IMR-90 (cell line): ENCODE data around the gene PCDHA5. TPM values are rescaled to one million over a fixed set of nuclear protein-coding genes. Genes with fewer than 3 reads are reported as not detected.

Source experiments
- ATAC-seq: fragments of 200-7000 bp; cut with Tn5 transposase; 2 replicates; pipeline ENCODE4 v1.9.1; 2020; ENCODE audit warnings: low read depth, mild to moderate bottlenecking, moderate library complexity
- BruUV-seq: library from RNA; stranded (reverse); fragments of 400-500 nt; replicated peaks from 2 replicates; lab custom pipeline; 2021; lab: Mats Ljungman, UMichigan
- CTCF ChIA-PET: fragments of 300-600 bp; formaldehyde crosslinking; extraction: SDS; loops from one replicate; lab custom pipeline; 2021; ENCODE audit warnings: antibody characterized with exemption; lab: Yijun Ruan, JAX
- POLR2A ChIA-PET: fragments of 300-600 bp; sonication (Branson Sonifier 250); formaldehyde crosslinking; loops from one replicate; lab custom pipeline; 2022; ENCODE audit warnings: antibody characterized with exemption; ENCODE audit not compliant: unreplicated experiment; lab: Charles Lee
- DNase-seq: peaks from one replicate; pipeline ENCODE4 v3.0.0; 2013
- H2AFZ ChIP-seq: replicated peaks from 2 replicates; pipeline ENCODE3; 2013; ENCODE audit warnings: low read length, mild to moderate bottlenecking; ENCODE audit not compliant: poor library complexity
- H2AK5ac ChIP-seq: 2 replicates; pipeline ENCODE4 v1.6.1; 2013; ENCODE audit warnings: low read depth, low read length, inconsistent platforms
- H2AK9ac ChIP-seq: replicated peaks from 2 replicates; pipeline ENCODE3; 2013; ENCODE audit warnings: mild to moderate bottlenecking, low read depth, low read length, moderate library complexity; ENCODE audit not compliant: poor library complexity
- H2BK120ac ChIP-seq: 2 replicates; pipeline ENCODE4 v1.6.1; 2013; ENCODE audit warnings: low read depth, low read length, inconsistent platforms
- H2BK15ac ChIP-seq: 3 replicates; pipeline ENCODE4 v1.6.1; 2013; ENCODE audit warnings: low read depth, low read length, inconsistent platforms
- H2BK20ac ChIP-seq: 2 replicates; pipeline ENCODE4 v1.6.1; 2013; ENCODE audit warnings: low read depth, mild to moderate bottlenecking, inconsistent platforms, low read length, moderate library complexity
- H2BK5ac ChIP-seq: 2 replicates; pipeline ENCODE4 v1.6.1; 2013; ENCODE audit warnings: mild to moderate bottlenecking, low read depth, low read length, inconsistent platforms; ENCODE audit not compliant: poor library complexity, severe bottlenecking
- H3K14ac ChIP-seq: replicated peaks from 2 replicates; pipeline ENCODE4 v1.6.1; 2013; ENCODE audit warnings: low read depth, low read length, inconsistent platforms
- H3K18ac ChIP-seq: 2 replicates; pipeline ENCODE4 v1.6.1; 2013; ENCODE audit warnings: low read depth, low read length, control low read depth
- H3K23ac ChIP-seq: 2 replicates; pipeline ENCODE4 v1.6.1; 2013; ENCODE audit warnings: low read depth, low read length, inconsistent platforms
- H3K27ac ChIP-seq: 2 replicates; pipeline ENCODE4 v1.5.1; 2013; ENCODE audit warnings: mild to moderate bottlenecking, control low read depth, low read length; ENCODE audit not compliant: insufficient read depth
- H3K27me3 ChIP-seq: 2 replicates; pipeline ENCODE4 v1.6.1; 2013; ENCODE audit warnings: low read length; ENCODE audit not compliant: control insufficient read depth, insufficient read depth
- H3K36me3 ChIP-seq: 2 replicates; pipeline ENCODE4 v1.6.1; 2013; ENCODE audit warnings: low read length, mixed read lengths; ENCODE audit not compliant: control insufficient read depth, insufficient read depth
- H3K4ac ChIP-seq: 2 replicates; pipeline ENCODE4 v1.6.1; 2013; ENCODE audit warnings: low read depth, low read length, inconsistent platforms
- H3K4me1 ChIP-seq: 2 replicates; pipeline ENCODE4 v1.6.1; 2013; ENCODE audit warnings: low read length, mixed read lengths; ENCODE audit not compliant: control insufficient read depth, insufficient read depth
- H3K4me2 ChIP-seq: 2 replicates; pipeline ENCODE4 v1.6.1; 2013; ENCODE audit warnings: low read depth, mild to moderate bottlenecking, control low read depth, low read length, moderate library complexity
- H3K4me3 ChIP-seq: 2 replicates; pipeline ENCODE4 v1.5.1; 2013; ENCODE audit warnings: low read depth, mild to moderate bottlenecking, control low read depth, low read length, moderate library complexity; ENCODE audit not compliant: insufficient read depth
- H3K56ac ChIP-seq: 2 replicates; pipeline ENCODE4 v1.6.1; 2013; ENCODE audit warnings: low read length, inconsistent platforms; ENCODE audit not compliant: insufficient read depth; ENCODE audit errors: extremely low read depth
- H3K79me1 ChIP-seq, 2 experiments: 2 replicates each; pipeline ENCODE4 v1.6.1; 2013; ENCODE audit warnings: low read length in 2 of 2, inconsistent platforms in 1 of 2, low read depth in 1 of 2
- H3K9ac ChIP-seq: 2 replicates; pipeline ENCODE4 v1.6.1; 2013; ENCODE audit warnings: low read depth, low read length, control low read depth
- H3K9me1 ChIP-seq: 2 replicates; pipeline ENCODE4 v1.6.1; 2013; ENCODE audit warnings: low read length, inconsistent platforms; ENCODE audit not compliant: insufficient read depth
- H3K9me3 ChIP-seq: 2 replicates; pipeline ENCODE4 v1.6.1; 2013; ENCODE audit warnings: low read length; ENCODE audit not compliant: control insufficient read depth, insufficient read depth
- H4K20me1 ChIP-seq: 2 replicates; pipeline ENCODE4 v1.6.1; 2013; ENCODE audit warnings: low read length, inconsistent platforms; ENCODE audit not compliant: insufficient read depth
- H4K5ac ChIP-seq: 2 replicates; pipeline ENCODE4 v1.6.1; 2013; ENCODE audit warnings: mild to moderate bottlenecking, low read depth, low read length, control low read depth
- H4K8ac ChIP-seq, 2 experiments: 2 replicates each; pipeline ENCODE4 v1.6.1; 2013; ENCODE audit warnings: low read depth in 2 of 2, low read length in 2 of 2, control low read depth in 1 of 2, inconsistent platforms in 1 of 2
- H4K91ac ChIP-seq: 2 replicates; pipeline ENCODE4 v1.6.1; 2013; ENCODE audit warnings: low read depth, low read length, inconsistent platforms; ENCODE audit not compliant: insufficient read depth
- BHLHE40 ChIP-seq: fragments of 150-350 bp; IDR thresholded peaks from 2 replicates; pipeline ENCODE4 v1.6.1; 2016; ENCODE audit warnings: mild to moderate bottlenecking, low read depth, low read length
- CEBPB ChIP-seq: IDR thresholded peaks from 2 replicates; pipeline ENCODE4 v1.6.1; 2012; ENCODE audit warnings: low read depth, low read length, improper control_type of control experiment
- CHD1 ChIP-seq: IDR thresholded peaks from 2 replicates; pipeline ENCODE4 v1.6.1; 2012; ENCODE audit warnings: low read depth, low read length, improper control_type of control experiment
- CTCF ChIP-seq: conservative IDR thresholded peaks from 2 replicates; pipeline ENCODE4 v1.5.1; 2012; ENCODE audit warnings: mild to moderate bottlenecking, low read depth, low read length, improper control_type of control experiment
- FOS ChIP-seq: fragments of 150-350 bp; IDR thresholded peaks from 2 replicates; pipeline ENCODE4 v1.6.1; 2016; ENCODE audit warnings: low read depth, low read length
- MAFK ChIP-seq: IDR thresholded peaks from 2 replicates; pipeline ENCODE4 v1.6.1; 2012; ENCODE audit warnings: low read depth, low read length, improper control_type of control experiment
- MAZ ChIP-seq: IDR thresholded peaks from 2 replicates; pipeline ENCODE4 v1.6.1; 2012; ENCODE audit warnings: low read depth, mild to moderate bottlenecking, low read length, improper control_type of control experiment, moderate library complexity, borderline replicate concordance
- MXI1 ChIP-seq: IDR thresholded peaks from 2 replicates; pipeline ENCODE4 v1.6.1; 2012; ENCODE audit warnings: low read depth, mild to moderate bottlenecking, low read length, moderate library complexity, borderline replicate concordance
- NFE2L2 ChIP-seq: fragments of 150-350 bp; IDR thresholded peaks from 2 replicates; pipeline ENCODE4 v1.6.1; 2016; ENCODE audit warnings: low read depth, mild to moderate bottlenecking, low read length
- POLR2A ChIP-seq: IDR thresholded peaks from 2 replicates; pipeline ENCODE4 v1.6.1; 2012; ENCODE audit warnings: mild to moderate bottlenecking, low read depth, low read length
- RAD21 ChIP-seq: IDR thresholded peaks from 2 replicates; pipeline ENCODE4 v1.6.1; 2012; ENCODE audit warnings: low read length, improper control_type of control experiment
- RCOR1 ChIP-seq: IDR thresholded peaks from 2 replicates; pipeline ENCODE4 v1.6.1; 2012; ENCODE audit warnings: mild to moderate bottlenecking, low read length, improper control_type of control experiment; ENCODE audit not compliant: insufficient replicate concordance
- RFX5 ChIP-seq: IDR thresholded peaks from 2 replicates; pipeline ENCODE4 v1.8.0; 2012; ENCODE audit warnings: low read depth, mild to moderate bottlenecking, low read length, moderate library complexity
- SMC3 ChIP-seq: fragments of 150-350 bp; IDR thresholded peaks from 2 replicates; pipeline ENCODE4 v1.6.1; 2016; ENCODE audit warnings: low read depth, mild to moderate bottlenecking, antibody characterized with exemption, low read length, moderate library complexity
- USF2 ChIP-seq: fragments of 150-350 bp; IDR thresholded peaks from 2 replicates; pipeline ENCODE4 v1.6.1; 2017; ENCODE audit warnings: mild to moderate bottlenecking, antibody characterized with exemption, low read length, low read depth
- WGBS, 2 experiments: methylation state at CpG; one replicate each; pipeline versions ENCODE4 v1.1.5 to v1.1.7; 2013; ENCODE audit warnings: missing lambda C conversion rate in 2 of 2; ENCODE audit not compliant: insufficient read length in 1 of 2; ENCODE audit errors: extremely low coverage in 2 of 2; 5-methylcytosine and 5-hydroxymethylcytosine counted together
- dilution Hi-C: fragments of 300-500 bp; cut with HindIII; formaldehyde crosslinking; loops from one replicate; pipeline ENCODE4 v1.14.3; 2018; ENCODE audit warnings: low sequenced_read_pairs; ENCODE audit not compliant: unreplicated experiment
- in situ Hi-C: fragments of 300-500 bp; cut with MboI; formaldehyde crosslinking; loops from 3 replicates; pipeline ENCODE4 v1.14.3; 2019; ENCODE audit warnings: low sequenced_read_pairs, inconsistent platforms, mixed read lengths
- intact Hi-C: fragments of 100-400 bp; cut with micrococcal nuclease; formaldehyde crosslinking; loops from 2 replicates; pipeline ENCODE4 v1.10.0; 2022
- polyA plus RNA-seq, 3 experiments: library from polyadenylated mRNA; depleted of rRNA; stranded (reverse); fragments of >200 nt; gene quantifications; 2 replicates each; pipeline ENCODE4 v1.2.3, GENCODE V29; 2012; ENCODE audit warnings: low replicate concordance in 1 of 3
- total RNA-seq: library from RNA; depleted of rRNA; stranded (reverse); fragments of >200 nt; gene quantifications from 2 replicates; pipeline ENCODE4 v1.2.3, GENCODE V29; 2012
- TF ChIP-seq, protein P1 (sequence below): fragments of 150-350 bp; IDR thresholded peaks from 2 replicates; pipeline ENCODE4 v1.6.1; 2016; ENCODE audit warnings: low read depth, mild to moderate bottlenecking, low read length, moderate library complexity, borderline replicate concordance

The PCDHA5 gene
- total and polyA plus RNA-seq, 2 of the 4 experiments (the other 2 are of a cell fraction): not detected

- dilution Hi-C loops: no loop called here
- Histone ChIP-seq H3K9me1 (no peaks in the 10 kb centered on the region), H3K4me3 (no peak overlapping the region), H2AK9ac (no peak overlapping the region), H2BK20ac (no peak overlapping the region), H3K4me1 (no peaks in the 10 kb centered on the region), H3K36me3 (no peaks in the 10 kb centered on the region), H3K27me3 (no peaks in the 10 kb centered on the region), H4K5ac (no peak overlapping the region), H3K18ac (no peak overlapping the region), H3K4me2 (no peak overlapping the region), H2BK15ac (no peak overlapping the region), H3K4ac (no peak overlapping the region), H3K23ac (no peak overlapping the region), H3K79me1 (no peaks in the 10 kb centered on the region), H4K20me1 (no peaks in the 10 kb centered on the region), H2AK5ac (no peak overlapping the region), H2AFZ (no peak overlapping the region), H2BK120ac (no peak overlapping the region), H4K91ac (no peak overlapping the region), H3K56ac (no peak overlapping the region), H4K8ac (no peak overlapping the region), H3K14ac (no peak overlapping the region), H3K27ac (no peak overlapping the region), H3K9me3 (peaks cover 18% of the 10 kb centered on the region), H3K9ac (no peak overlapping the region), H2BK5ac (no peak overlapping the region)
- no TSS peak for BruUV-seq
- CTCF ChIA-PET: no interaction called here
- WGBS, 2 experiments: 54% methylated on average over 4 of the region's 5 CpGs; no CpG with 5 or more reads in 1 of the 2 experiments
- no peak for ATAC-seq
- TF ChIP-seq CTCF: no peak
- TF ChIP-seq, protein P1, sequence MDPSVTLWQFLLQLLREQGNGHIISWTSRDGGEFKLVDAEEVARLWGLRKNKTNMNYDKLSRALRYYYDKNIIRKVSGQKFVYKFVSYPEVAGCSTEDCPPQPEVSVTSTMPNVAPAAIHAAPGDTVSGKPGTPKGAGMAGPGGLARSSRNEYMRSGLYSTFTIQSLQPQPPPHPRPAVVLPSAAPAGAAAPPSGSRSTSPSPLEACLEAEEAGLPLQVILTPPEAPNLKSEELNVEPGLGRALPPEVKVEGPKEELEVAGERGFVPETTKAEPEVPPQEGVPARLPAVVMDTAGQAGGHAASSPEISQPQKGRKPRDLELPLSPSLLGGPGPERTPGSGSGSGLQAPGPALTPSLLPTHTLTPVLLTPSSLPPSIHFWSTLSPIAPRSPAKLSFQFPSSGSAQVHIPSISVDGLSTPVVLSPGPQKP: no peak
- no peak for TF ChIP-seq SMC3
- no peak for TF ChIP-seq FOS
- TF ChIP-seq RFX5: no peak
- TF ChIP-seq RAD21: no peak
- TF ChIP-seq NFE2L2: no peak
- TF ChIP-seq CHD1: no peak
- no peak for TF ChIP-seq MAZ
- TF ChIP-seq MAFK: no peak
- TF ChIP-seq POLR2A: no peak
- no peak for TF ChIP-seq USF2
- TF ChIP-seq RCOR1: no peak
- TF ChIP-seq MXI1: no peak
- TF ChIP-seq CEBPB: no peak
- no peak for TF ChIP-seq BHLHE40
- DNase-seq: no peak
- POLR2A ChIA-PET: no interaction called here
- in situ Hi-C loops: no loop called here
- intact Hi-C loops: no loop called here
Observed at GRCh38 chr5:140869555-140869886, 48.1 kb downstream of the PCDHA5 start.
